Neural crest cell (in vitro differentiated cells): ENCODE results near the gene HSF2BP. TPM values are rescaled to one million over a fixed set of nuclear protein-coding genes. Genes with fewer than 3 reads are reported as not detected.

ENCODE experiments used
- DNase-seq: peaks from one replicate; pipeline ENCODE4 v3.0.0; 2021; ENCODE audit warnings: low read depth, mixed read lengths, low spot score
- H3K27ac Mint-ChIP-seq: one replicate; pipeline ENCODE4 v1.8.0; 2021; ENCODE audit warnings: mild to moderate bottlenecking, mixed read lengths; ENCODE audit not compliant: unreplicated experiment
- H3K27me3 Mint-ChIP-seq: 2 replicates; pipeline ENCODE4 v1.8.0; 2021; ENCODE audit warnings: low read depth, mild to moderate bottlenecking, mixed read lengths
- H3K36me3 Mint-ChIP-seq: 2 replicates; pipeline ENCODE4 v1.8.0; 2021; ENCODE audit warnings: low read depth, mild to moderate bottlenecking, mixed read lengths
- H3K4me1 Mint-ChIP-seq: 2 replicates; pipeline ENCODE4 v1.8.0; 2021; ENCODE audit warnings: mixed read lengths
- H3K4me3 Mint-ChIP-seq: one replicate; pipeline ENCODE4 v1.8.0; 2021; ENCODE audit warnings: mild to moderate bottlenecking, mixed read lengths
- H3K9me3 Mint-ChIP-seq: 2 replicates; pipeline ENCODE4 v1.8.0; 2021; ENCODE audit warnings: mixed read lengths
- CTCF ChIP-seq: fragments of 200-600 bp; sonication (generic); conservative IDR thresholded peaks from 2 replicates; pipeline ENCODE4 v1.5.0; 2021; ENCODE audit warnings: antibody characterized with exemption, mild to moderate bottlenecking
- long read RNA-seq: library from polyadenylated mRNA; unstranded; transcript quantifications from one replicate; pipeline ENCODE4 v2.0.0, GENCODE V29; 2020
- total RNA-seq: library from RNA; stranded (reverse); gene quantifications from 2 replicates; pipeline ENCODE4 v1.2.1, GENCODE V29; 2021

Gene HSF2BP
- 2.3 and 2.5 TPM in 2 replicates for total RNA-seq
- long read RNA-seq, partial matches to known transcripts = 3 of 8 reads
- long read RNA-seq, other reads (novel, unspliced or antisense) = 4 of 8 reads

GRCh38 chr21:43659136-43660000, at the start of gene HSF2BP, which contains the start of gene RRP1B:
HSF2BP (minus strand) TSS chr21:43659488; CDS start chr21:43658096, 1,392 bp downstream.
RRP1B (plus strand) TSS chr21:43659560; CDS start chr21:43659665, 105 bp downstream.
- Mint-ChIP-seq H3K36me3 (peaks cover 3% of the 10 kb centered on the region), H3K27ac (peak within 1 kb of the TSS; percentile 95), H3K9me3 (no peaks in the 10 kb centered on the region), H3K27me3 (no peaks in the 10 kb centered on the region), H3K4me1 (peaks cover 23% of the 10 kb centered on the region), H3K4me3 (peak within 1 kb of the TSS; percentile 98)
- peak; percentile 30 for TF ChIP-seq CTCF
- DNase-seq = peak; percentile 72

GRCh38 chr21:43708745-43709381, 49.6 kb upstream of the HSF2BP start:
- Mint-ChIP-seq H3K27me3 (no peaks in the 10 kb centered on the region), H3K36me3 (no peaks in the 10 kb centered on the region), H3K27ac (no peak overlapping the region), H3K4me1 (peaks cover 6% of the 10 kb centered on the region), H3K9me3 (no peaks in the 10 kb centered on the region), H3K4me3 (no peak overlapping the region)
- DNase-seq = no peak
- no peak for TF ChIP-seq CTCF

GRCh38 chr21:43707462-43707861, 48.2 kb upstream of the HSF2BP start:
- no peaks in the 10 kb centered on the region for H3K9me3 Mint-ChIP-seq
- DNase-seq = no peak
- no peak overlapping the region for H3K27ac Mint-ChIP-seq
- no peaks in the 10 kb centered on the region for H3K36me3 Mint-ChIP-seq
- peaks cover 16% of the 10 kb centered on the region for H3K4me1 Mint-ChIP-seq
- TF ChIP-seq CTCF = no peak
- no peaks in the 10 kb centered on the region for H3K27me3 Mint-ChIP-seq
- no peak overlapping the region for H3K4me3 Mint-ChIP-seq

- Mint-ChIP-seq H3K4me1 (peaks cover 24% of the 10 kb centered on the region), H3K36me3 (peaks cover 3% of the 10 kb centered on the region), H3K4me3 (peak overlapping the region; percentile 61), H3K27me3 (no peaks in the 10 kb centered on the region), H3K27ac (peak overlapping the region; percentile 14), H3K9me3 (no peaks in the 10 kb centered on the region)
- no peak for TF ChIP-seq CTCF
- peak; percentile 33 for DNase-seq
Measured at GRCh38 chr21:43703035-43703880, 44.0 kb upstream of the HSF2BP start.

- peaks cover 24% of the 10 kb centered on the region for H3K4me1 Mint-ChIP-seq
- TF ChIP-seq CTCF = no peak
- H3K36me3 Mint-ChIP-seq = peaks cover 3% of the 10 kb centered on the region
- H3K4me3 Mint-ChIP-seq = peak overlapping the region; percentile 61
- no peaks in the 10 kb centered on the region for H3K27me3 Mint-ChIP-seq
- H3K9me3 Mint-ChIP-seq = no peaks in the 10 kb centered on the region
- DNase-seq = no peak
- peak overlapping the region; percentile 14 for H3K27ac Mint-ChIP-seq
Measured at GRCh38 chr21:43702785-43703034, 43.4 kb upstream of the HSF2BP start.
